Neural progenitor cell (in vitro differentiated cells): ENCODE data around the gene PLXNB2.

Source experiments
- CTCF ChIP-seq: fragments of 200-600 bp; sonication (generic); IDR thresholded peaks from 2 replicates; pipeline ENCODE4 v1.5.1; 2017; ENCODE audit warnings: antibody characterized with exemption, mild to moderate bottlenecking
- EZH2 ChIP-seq: fragments of 200-600 bp; sonication (generic); IDR thresholded peaks from 2 replicates; pipeline ENCODE4 v1.6.1; 2017; ENCODE audit warnings: antibody characterized with exemption, mild to moderate bottlenecking, moderate library complexity
- EZH2phosphoT487 ChIP-seq: fragments of 200-600 bp; sonication (generic); IDR thresholded peaks from 2 replicates; pipeline ENCODE4 v1.6.1; 2017; ENCODE audit warnings: antibody characterized with exemption

- no peak for TF ChIP-seq CTCF
- TF ChIP-seq EZH2 = no peak
- TF ChIP-seq EZH2phosphoT487 = no peak
Measured at GRCh38 chr22:50317178-50317577, 9.7 kb upstream of the PLXNB2 start.
